GM12878 (cell line): ENCODE data around the gene NCOA6. TPM values are rescaled to one million over a fixed set of nuclear protein-coding genes. Genes with fewer than 3 reads are reported as not detected.
A peak's percentile ranks its signal among the peaks of the same experiment; 100 is the strongest.

Experiments used
- BHLHE40 ChIP-seq, 2 experiments: fragments of 450-650 bp in 1 of 2; IDR thresholded peaks; 2 replicates each; pipeline ENCODE4 v1.6.1; 2011 to 2017; ENCODE audit warnings: low read depth in 2 of 2, borderline replicate concordance in 1 of 2, improper control_type of control experiment in 1 of 2, low read length in 1 of 2, mild to moderate bottlenecking in 1 of 2
- DPF2 ChIP-seq: fragments of 450-650 bp; IDR thresholded peaks from 2 replicates; pipeline ENCODE4 v1.6.1; 2017; ENCODE audit warnings: mild to moderate bottlenecking
- EGR1 ChIP-seq, 2 experiments: IDR thresholded peaks; 1 replicate in 1 of 2; 2 replicates in 1 of 2; pipeline ENCODE4 v1.6.1; 2011 to 2012; ENCODE audit warnings: low read depth in 2 of 2, low read length in 2 of 2, borderline replicate concordance in 1 of 2, mild to moderate bottlenecking in 1 of 2, moderate library complexity in 1 of 2
- GATAD2B ChIP-seq: fragments of 450-650 bp; conservative IDR thresholded peaks from 2 replicates; pipeline ENCODE4 v1.6.1; 2017; ENCODE audit warnings: low read depth, mild to moderate bottlenecking, moderate library complexity
- IKZF2 ChIP-seq, 2 experiments: fragments of 450-650 bp; IDR thresholded peaks; 2 replicates each; pipeline ENCODE4 v1.6.1; 2017; ENCODE audit warnings: mild to moderate bottlenecking in 2 of 2, moderate library complexity in 2 of 2
- POLR2A ChIP-seq: IDR thresholded peaks from 2 replicates; pipeline ENCODE4 v1.6.1; 2011; ENCODE audit warnings: low read depth, mild to moderate bottlenecking, low read length
- POLR2AphosphoS5 ChIP-seq: IDR thresholded peaks from 2 replicates; pipeline ENCODE4 v1.6.1; 2011; ENCODE audit warnings: mild to moderate bottlenecking, low read length, inconsistent platforms
- RAD51 ChIP-seq: fragments of 450-650 bp; IDR thresholded peaks from 2 replicates; pipeline ENCODE4 v1.6.1; 2016; ENCODE audit warnings: moderate library complexity, mild to moderate bottlenecking, inconsistent platforms
- TCF3 ChIP-seq: IDR thresholded peaks from 2 replicates; pipeline ENCODE4 v1.6.1; 2012; ENCODE audit warnings: low read depth, mild to moderate bottlenecking, low read length, borderline replicate concordance; ENCODE audit not compliant: insufficient read depth
- polyA plus RNA-seq, 11 experiments: library from polyadenylated mRNA; depleted of rRNA in 4 of 11; unstranded in 6 of 11; stranded (reverse) in 5 of 11; fragments of >200 nt; fragmentation: Nextera tagmentation in 4 of 11; fragmentation: Illumina TruSeq in 1 of 11; extraction: Ambion mirVana in 4 of 11; extraction: Trizol in 1 of 11; gene quantifications; 1 replicate in 1 of 11; 2 replicates in 10 of 11; pipeline versions ENCODE4 v1.2.1 to v1.2.3, GENCODE V29; 2011 to 2016; ENCODE audit warnings: inconsistent platforms in 2 of 11, missing spikeins in 2 of 11, low read depth in 1 of 11
- total RNA-seq, 4 experiments: library from RNA; depleted of rRNA in 3 of 4; stranded (reverse); fragments of >200 nt in 3 of 4; fragmentation: Illumina TruSeq in 1 of 4; extraction: Trizol in 1 of 4; gene quantifications; 2 replicates each; pipeline versions ENCODE4 v1.2.1 to v1.2.3, GENCODE V29; 2013 to 2021
- TF ChIP-seq, protein P1 (sequence below): IDR thresholded peaks from 2 replicates; pipeline ENCODE4 v1.6.1; 2012; ENCODE audit warnings: low read depth, low read length, improper control_type of control experiment
- TF ChIP-seq, protein P2 (sequence below): fragments of 450-650 bp; conservative IDR thresholded peaks from 2 replicates; pipeline ENCODE4 v1.6.1; 2017; ENCODE audit warnings: mild to moderate bottlenecking, moderate library complexity

The NCOA6 gene
- total and polyA plus RNA-seq, 10 of the 15 experiments (the other 5 are each of a cell fraction or from before 2014, with no cell fraction given): 6.1 to 20.6 (median 12.6) TPM

DNA sequence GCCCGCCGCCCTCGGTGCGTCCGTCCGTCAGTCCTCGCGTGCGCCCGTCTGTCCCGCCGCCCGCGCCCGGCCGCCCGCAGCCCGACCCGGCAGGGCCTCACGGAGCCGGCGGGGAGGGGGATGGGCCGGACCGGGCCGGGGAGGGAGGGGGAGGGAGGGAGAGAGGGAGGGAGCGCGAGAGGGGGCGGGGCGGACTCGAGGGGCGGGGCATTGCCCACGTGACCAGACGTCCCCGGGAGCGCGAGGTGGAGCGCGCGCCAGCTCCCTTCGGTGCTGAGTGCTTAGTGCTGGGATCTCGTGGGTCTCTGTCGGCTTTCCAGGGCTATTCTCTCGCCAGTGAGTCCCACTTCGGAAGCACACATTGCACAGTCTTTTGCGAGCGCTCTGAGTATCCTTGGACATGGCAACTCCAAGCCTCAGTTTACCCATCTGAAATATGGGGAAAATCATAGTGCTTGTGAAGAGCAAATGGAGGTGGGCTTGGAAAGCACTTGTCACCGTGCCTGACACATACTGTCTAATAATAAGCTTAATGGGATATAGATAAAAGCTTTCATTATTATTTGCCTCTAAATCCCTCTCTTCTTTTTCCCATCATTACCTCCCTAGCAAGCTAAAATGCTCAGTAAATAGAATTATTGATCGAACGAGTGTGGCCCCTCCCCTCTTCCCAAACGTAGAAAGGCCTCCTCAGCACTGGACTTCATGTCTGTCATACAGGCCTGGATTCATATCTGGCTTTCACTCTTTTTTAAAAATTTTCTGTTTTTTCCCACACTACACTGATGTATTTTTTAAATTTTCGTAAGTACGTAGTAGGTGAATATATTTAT is at the start of gene NCOA6 (continued):
- TF ChIP-seq, protein P1, sequence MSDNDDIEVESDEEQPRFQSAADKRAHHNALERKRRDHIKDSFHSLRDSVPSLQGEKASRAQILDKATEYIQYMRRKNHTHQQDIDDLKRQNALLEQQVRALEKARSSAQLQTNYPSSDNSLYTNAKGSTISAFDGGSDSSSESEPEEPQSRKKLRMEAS: peak; percentile 84; the same call in 1 of the 2 replicates
- 0 out of 2 replicates have a peak, but pooled peaks have one; percentile 49 for TF ChIP-seq POLR2AphosphoS5
- TF ChIP-seq TCF3: 0 out of 2 replicates have a peak, but pooled peaks have one; percentile 8
- TF ChIP-seq IKZF2 (IDR thresholded peaks at IDR 0.05): 0 out of 4 replicates have a peak, but pooled peaks of 1 of the 2 experiments have one; percentile 26
- TF ChIP-seq EGR1 (IDR thresholded peaks at IDR 0.05; ENCODE audit: borderline replicate concordance in 1 of 2, low read depth in 2 of 2, low read length in 2 of 2): peak in 1 of 2 experiments; percentile 16; a peak in 2 of 3 replicates
- TF ChIP-seq RAD51: peak; percentile 89
- TF ChIP-seq BHLHE40 (IDR thresholded peaks at IDR 0.05; ENCODE audit: borderline replicate concordance in 1 of 2, low read depth in 2 of 2, low read length in 1 of 2): peak in 1 of 2 experiments; percentile 43; a peak in 2 of 4 replicates
- TF ChIP-seq DPF2: 0 out of 2 replicates have a peak, but pooled peaks have one; percentile 6
- TF ChIP-seq POLR2A: peak; percentile 70
- TF ChIP-seq, protein P2, sequence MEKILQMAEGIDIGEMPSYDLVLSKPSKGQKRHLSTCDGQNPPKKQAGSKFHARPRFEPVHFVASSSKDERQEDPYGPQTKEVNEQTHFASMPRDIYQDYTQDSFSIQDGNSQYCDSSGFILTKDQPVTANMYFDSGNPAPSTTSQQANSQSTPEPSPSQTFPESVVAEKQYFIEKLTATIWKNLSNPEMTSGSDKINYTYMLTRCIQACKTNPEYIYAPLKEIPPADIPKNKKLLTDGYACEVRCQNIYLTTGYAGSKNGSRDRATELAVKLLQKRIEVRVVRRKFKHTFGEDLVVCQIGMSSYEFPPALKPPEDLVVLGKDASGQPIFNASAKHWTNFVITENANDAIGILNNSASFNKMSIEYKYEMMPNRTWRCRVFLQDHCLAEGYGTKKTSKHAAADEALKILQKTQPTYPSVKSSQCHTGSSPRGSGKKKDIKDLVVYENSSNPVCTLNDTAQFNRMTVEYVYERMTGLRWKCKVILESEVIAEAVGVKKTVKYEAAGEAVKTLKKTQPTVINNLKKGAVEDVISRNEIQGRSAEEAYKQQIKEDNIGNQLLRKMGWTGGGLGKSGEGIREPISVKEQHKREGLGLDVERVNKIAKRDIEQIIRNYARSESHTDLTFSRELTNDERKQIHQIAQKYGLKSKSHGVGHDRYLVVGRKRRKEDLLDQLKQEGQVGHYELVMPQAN: 0 out of 2 replicates have a peak, but pooled peaks have one; percentile 0
- no peak for TF ChIP-seq GATAD2B
